Measurements from ENCODE around the gene NEMF.

The NEMF gene

GRCh38 chr14:49732896-49733295 is 119.7 kb downstream of the NEMF start:
- no peak for DNase-seq

Measured in SHP77 (cell line).